HG03469 (cell line): ENCODE measurements around the gene CARMIL1.

Source experiments
- ATAC-seq: cut with Tn5 transposase; IDR thresholded peaks from one replicate; pipeline ENCODE4 v1.9.1; 2021; ENCODE audit warnings: mild to moderate bottlenecking, moderate library complexity, moderate number of reproducible peaks; ENCODE audit not compliant: unreplicated experiment

CARMIL1 gene

DNA sequence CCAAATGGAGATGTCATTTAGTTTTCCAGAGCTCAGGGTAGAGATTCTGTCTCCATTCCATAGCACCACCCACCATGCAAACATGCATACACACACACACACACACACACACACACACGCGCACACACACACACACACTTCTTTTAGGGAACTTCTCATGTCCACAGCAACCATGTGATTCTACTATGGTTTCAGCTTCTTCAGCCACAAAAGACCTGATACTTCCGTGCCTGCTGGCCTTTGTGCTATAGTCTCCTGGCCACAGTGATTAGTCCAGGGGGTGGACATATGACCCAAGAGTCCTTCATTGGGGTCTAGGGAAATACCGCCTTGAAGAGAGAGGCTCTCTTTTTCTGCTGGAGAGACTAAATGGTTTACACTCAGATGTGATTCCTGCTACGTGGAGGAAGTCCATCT is 53.5 kb downstream of the CARMIL1 start:
- no peak for ATAC-seq

DNA sequence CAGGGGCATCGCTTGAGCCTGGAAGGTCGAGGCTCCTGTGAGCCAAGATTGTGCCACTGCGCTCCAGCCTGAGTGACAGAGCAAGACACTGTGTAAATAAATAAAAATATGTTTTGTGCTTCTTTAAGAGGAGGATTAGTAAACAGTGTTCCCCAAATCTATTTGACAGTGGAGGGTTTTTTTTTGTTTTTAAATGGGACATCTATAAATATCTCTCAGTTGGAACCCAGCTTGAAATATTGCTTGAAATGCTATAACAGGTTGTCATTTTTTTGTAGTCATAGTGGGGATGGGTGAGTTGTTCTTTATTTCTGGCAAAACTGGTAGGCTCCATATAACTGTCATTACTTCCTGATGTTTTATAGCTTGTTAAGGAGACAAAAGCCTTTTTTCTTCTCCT is 54.3 kb downstream of the CARMIL1 start:
- no peak for ATAC-seq

DNA sequence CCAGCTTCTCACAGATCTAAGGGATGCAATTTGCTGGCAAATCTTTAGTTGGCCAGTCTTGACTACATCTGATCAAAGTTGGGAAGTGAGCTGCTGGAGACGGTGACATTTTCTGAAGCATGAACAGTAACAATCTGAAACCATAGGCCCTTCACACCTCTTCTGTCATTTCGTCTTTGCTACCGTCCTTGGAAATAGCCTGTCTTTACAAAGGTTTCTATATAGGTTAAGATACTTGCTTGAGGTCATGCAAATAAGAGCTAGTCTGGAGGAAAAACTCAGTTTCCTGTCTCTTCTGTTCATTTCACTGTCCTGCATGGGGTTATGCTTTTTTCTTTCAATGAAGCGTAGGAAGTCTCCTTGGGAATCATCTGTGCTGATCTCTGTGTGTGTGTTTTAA is 55.6 kb downstream of the CARMIL1 start:
- no peak for ATAC-seq

DNA sequence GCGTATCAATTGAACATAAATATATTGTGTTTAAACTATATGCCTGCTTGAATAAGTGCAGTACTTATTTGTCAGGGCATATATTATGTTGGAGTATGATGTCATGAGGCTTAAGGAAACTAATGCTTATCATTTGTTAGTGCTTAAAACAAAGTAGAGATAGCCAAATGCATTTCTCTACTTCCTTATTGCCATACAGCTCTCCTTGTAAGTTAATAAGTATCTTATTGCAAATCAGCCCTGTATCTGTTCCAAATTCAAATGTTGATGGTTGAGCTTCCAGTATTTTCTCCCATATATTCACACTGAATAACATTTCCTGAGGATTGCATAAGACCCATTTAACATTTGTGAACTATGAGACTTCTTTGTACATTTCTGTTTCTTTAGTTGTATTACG is 57.8 kb downstream of the CARMIL1 start:
- no peak for ATAC-seq

DNA sequence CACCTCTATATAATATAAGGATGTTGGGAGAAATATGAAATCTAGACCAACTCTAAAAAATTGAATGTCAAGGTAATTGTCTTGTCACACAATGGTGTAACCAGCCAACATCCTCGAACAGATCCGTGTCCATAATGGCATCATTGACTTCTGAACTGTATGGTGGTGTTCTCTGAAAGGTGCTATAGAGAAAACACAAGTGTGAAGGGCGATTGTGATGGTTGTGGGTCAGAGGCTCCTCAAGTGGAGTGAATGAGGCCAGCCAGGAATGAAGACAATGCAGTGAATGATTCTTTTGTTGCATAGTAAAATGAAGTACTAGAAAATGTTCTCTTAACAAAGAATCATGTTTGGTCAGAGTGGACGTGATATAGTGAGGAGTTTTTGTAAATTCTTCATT is 58.3 kb downstream of the CARMIL1 start:
- ATAC-seq: no peak

DNA sequence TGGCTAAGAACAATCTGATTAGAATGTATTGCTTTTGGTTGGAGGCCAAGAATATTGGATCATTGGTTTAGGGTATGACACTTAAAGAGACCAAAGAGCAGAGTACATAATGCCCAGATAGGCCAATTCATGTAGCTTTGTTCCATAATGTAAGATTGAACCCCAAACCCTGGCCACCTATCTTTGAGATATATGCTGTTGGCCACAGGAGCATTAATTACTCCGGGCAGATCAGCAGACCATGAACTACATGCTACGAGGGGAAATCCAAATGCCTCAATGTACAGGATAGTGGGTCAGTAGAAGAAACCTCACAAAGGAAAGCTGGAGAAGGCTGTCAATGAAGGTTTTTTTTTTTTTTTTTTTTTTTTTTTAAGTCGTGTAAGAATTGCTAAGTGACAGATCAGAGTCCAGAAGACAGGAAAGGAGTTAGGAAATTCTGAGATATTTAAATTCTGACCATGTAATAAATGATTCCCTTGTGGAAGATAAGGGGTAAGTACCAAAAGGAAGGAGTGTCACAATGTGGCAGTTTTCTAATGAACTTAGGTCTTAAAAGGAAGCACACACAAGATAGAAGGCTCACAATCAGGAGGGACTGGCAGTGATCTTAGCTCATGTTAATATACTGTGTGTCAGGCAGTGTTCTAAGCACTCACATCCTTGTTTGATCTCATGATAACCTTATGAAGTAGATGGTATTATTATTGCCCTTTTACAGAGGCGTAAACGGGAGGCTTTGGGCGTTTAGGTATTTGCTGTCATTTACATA is 61.4 kb downstream of the CARMIL1 start:
- ATAC-seq: no peak

DNA sequence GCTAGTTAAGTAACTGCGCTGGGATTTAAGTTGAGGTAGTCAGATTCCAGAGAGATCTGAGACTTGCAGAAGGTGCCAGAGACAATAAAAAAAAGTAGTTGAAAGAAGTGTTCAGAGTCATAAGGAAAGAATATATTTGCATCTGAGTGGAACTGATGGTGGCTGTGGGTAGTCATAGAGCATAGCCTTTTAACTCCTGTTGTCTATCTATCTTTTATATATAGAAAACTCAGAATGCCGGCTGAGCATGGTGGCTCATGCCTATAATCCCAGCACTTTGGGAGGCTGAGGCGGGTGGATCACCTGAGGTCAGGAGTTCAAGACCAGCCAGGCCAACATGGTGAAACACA is 62.0 kb downstream of the CARMIL1 start:
- ATAC-seq: no peak

DNA sequence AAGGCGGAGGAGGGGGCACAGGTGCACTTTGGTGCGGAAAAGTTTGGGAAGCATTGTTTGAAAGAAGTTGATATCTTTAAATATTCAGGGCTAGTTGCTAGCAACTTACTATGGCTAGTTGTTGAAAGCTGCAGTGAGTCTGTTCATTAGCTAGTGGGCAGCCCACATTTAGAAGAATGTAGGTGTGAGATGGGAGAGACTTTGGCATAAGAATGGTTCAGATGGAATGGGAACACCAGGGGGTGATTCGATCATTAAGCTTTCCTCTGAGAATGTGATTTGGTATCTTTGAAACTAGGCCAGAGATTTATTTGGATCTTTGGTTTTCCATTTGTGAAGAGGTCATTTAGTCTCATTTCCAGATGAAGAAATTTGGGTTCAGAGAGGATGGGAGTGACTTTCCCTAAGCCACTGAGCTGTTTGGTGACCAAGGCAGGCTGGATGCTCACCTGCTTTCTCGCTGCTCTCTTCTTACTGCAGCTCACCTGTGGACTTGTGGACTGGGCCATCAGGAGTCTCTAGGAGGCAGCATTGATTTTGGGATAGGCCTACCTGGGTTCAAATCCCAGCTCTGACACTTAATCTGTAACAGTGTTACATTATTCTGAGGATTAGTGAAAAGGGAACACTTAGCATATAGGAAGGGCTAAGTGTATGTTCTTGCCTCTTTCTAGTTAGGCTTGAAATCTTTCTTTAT is 62.9 kb downstream of the CARMIL1 start:
- no peak for ATAC-seq

DNA sequence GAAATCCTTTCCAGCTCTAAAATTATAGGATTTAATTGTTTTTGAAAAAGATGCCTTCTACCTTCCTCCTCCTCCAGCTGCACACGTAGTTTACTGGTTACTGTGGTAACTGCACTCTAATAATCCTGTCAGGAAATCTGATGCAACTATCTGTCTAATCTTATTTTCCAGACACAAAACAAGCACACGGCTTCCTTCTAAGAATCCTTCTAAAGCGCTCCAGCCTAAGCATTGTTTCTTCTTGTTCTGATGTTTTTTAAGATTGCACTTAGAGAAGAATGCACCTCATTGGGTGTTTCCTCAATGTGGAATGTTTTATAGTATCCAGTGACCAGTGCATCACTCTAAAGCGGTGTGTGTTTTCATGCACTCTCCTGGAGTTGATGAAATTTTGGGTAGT is 63.6 kb downstream of the CARMIL1 start:
- no peak for ATAC-seq

DNA sequence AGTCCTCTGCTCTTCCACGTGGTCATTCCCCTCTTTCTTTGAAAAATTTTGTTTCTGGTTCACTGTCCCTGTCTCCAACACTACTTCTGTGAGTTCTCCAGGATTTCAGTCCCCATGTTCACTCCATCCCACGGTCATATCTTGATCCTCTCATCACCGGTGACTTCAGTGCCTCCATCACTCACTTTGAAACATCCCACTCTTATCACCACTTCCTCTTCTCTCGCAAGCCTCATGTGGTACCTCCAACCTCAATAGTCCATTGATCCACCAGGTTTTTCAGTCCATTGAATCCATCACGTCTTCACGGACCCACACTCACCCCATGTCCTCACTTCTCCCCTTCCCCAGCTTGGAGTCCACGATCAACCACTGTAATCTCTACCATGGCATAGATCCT is 64.8 kb downstream of the CARMIL1 start:
- no peak for ATAC-seq

DNA sequence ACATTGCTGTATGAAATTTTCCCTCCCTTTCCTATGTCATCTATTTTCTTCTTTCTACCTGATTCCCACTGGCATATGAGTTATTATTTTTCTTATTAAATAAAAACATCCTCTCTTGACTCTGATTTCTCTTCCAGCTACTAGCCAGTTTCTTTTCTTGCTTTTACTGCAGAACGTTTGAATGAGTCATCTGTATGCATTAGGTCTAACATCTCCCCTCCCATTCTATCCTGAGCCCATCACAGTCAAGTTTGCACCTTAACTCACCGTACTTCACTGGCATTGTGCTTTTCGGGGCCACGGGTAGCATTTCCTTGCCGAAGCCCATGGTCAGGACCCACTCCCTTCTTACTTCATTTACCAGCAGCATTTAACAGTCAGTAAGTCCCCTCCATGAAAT is 65.7 kb downstream of the CARMIL1 start:
- no peak for ATAC-seq

DNA sequence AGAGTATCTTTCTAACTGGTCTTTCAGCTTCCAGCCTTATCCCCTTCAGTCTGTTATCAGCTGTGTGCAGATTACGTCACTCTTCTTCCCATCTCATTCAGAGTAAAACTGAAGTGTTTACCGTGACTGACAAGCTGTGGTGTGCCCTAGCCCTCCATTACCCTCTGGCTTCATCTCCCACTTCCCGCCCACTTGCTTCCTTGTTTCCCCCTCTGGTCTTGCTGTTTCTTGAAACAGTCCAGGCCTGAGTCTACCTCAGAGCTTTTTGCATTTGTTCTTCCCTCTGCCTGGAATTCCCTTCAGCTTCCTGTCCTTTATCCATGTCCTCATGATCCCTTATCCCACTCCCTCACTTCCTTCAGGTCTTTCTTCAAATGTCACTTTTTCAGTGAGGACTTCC is 66.9 kb downstream of the CARMIL1 start:
- no peak for ATAC-seq

DNA sequence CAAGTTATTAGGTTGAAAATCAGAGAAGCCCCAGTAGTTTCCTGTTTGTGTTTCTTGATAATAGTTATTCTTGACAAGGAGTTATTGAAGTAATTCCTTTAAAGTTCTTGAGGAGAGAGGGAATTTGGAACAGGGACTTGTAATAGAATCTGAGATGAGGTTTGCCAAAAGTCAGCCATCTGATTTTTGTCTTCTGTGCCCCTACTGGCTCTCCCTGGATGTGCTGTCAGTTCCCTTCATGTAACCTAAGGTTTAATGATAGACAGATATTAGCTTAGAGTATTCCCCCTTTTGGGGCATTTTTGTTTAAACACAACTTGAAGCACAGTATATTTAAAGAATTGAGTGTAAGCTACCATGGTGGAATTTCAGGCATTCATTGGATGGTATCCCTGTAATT is 71.4 kb downstream of the CARMIL1 start:
- ATAC-seq: no peak

DNA sequence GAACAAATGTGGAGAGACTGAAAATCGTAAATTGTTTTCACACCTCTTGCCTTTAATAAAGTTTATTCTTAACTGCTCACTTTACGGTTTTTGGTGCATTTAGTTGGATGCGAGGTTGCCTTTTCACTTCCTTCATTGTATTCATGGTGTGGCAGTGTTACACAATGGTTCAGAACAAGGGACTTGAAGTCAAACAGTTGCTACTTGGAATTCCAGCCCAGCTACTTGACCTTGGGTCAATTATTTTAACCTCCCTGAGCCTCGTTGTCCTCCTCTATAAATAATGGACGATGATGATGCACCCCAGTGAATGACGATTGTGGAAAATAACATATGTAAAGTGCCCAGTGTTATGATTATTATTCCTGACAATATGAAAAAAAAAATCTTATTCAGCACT is 72.3 kb downstream of the CARMIL1 start:
- no peak for ATAC-seq

DNA sequence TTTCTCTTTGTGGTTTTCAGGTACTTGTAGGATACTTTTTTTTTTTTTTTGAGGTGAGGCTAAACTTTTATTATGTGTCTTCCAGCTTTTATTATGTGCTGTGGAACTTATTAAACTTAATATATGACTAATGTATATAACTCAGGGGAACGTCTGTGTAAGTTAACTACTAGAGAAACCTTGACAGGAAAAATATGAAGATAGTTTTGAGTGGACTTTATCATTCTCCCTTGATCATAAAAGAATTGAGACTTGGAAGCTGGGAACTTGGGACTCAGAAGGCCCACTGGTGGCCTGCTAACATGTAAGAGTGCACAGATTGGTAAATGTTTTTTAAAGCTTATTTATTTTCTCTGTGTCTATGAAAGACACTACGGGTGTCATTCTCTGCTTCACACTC is 73.1 kb downstream of the CARMIL1 start:
- ATAC-seq: no peak

DNA sequence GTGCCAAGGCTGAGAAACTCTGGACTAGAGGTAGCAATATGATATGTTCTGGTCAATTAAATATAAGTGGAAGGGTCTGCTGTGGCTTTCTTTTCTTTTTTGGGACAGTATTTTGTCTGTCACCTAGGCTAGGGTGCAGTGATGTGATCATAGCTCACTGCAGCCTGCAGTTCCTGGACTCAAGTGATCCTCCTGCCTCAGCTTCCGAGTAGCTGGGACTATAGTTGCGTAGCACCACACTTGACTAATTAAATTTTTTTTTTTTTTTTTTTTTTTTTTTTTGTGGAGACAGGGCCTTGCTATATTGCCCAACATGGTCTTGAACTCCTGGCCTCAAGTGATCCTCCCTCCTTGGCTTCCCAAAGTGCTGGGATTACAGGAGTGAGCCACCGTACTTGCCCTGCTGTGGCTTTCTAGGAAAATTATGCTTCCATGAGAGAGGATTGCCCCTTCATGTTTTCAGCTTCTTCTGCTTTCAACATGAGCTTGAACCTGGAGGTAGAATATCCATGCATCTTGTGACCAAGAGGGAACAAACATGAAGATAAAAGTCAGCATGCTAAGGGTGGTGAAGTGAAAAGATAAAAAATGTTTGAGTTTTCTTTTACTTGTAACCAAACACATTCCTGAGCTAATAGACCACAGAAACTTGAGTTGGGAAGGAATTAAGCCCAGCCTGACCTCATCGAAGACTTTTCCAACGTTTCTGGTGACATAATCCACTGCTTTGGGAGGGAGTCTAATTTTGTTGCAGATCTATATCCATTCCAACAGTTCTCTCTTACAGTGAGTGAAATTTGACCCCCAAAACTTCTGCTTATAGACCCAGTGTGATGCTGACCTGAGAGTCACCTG is 75.1 kb downstream of the CARMIL1 start:
- ATAC-seq: no peak

DNA sequence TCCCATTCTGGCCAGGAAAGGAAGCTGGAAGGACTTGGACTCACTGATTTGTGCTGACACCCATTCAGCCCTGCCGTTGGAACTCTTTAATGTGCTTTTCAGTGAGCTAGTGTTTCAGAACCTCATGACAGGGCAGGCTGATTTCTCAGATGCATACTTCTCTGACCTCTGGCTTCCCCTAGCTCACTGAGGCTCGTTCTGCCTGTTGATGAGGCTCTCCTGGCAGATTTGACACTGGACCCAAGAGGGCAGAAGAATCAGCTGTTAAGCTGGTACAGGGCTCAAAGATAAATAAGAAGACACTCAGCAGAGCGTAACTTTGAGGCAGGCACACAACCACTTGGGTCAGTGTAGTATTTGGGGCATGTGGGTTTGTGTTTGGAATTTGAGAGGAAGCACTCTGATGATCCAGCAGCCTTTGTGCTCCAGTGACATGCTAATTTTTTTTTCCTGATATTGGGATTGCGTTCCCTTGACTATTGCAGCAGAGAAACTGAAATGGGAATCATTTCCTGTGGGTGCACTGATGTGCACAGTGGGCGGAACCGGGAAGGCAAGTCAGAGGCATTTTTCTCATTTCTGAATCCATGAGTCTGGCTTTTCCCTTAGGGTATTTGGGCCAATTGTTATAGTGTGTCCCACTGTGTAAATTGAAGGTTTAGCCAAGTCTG is 80.2 kb downstream of the CARMIL1 start:
- no peak for ATAC-seq

DNA sequence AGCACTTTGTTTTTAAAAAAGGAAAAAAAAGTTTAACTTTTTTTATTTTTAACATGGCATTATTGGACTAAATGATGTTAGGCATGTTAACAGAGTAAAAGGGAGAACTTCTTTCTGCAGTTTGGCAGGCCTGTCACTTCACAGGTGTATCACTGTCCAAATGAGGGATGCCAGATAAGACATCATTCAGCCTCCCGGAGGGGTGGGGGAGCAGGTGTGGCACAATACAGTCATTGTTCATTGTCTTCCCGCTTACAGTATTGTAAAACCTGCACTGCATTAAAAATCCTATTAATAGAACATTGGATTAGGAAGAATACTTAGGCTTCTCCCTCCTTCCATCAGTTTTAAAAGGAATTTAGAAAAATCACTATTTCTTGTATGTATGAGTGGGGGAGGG is 80.7 kb downstream of the CARMIL1 start:
- ATAC-seq: no peak

DNA sequence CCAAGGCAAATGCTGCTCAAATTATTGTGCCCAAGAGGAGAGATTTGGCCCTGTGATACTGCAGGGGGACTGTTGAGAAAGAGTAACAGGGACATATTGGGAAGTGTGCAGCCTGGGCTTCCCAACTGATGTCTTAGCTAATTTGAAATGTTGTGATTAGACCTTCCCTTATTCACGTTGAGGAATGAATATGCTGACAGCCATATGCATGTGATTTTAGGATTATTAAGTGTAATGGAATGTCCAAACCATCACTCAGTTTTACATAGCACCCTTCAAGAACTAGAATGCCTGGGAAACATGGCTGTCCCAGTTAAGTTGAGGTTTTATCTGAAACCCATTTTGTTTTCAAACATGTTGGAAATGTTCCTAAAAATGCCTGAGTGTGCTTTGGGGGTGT is 81.4 kb downstream of the CARMIL1 start:
- no peak for ATAC-seq

DNA sequence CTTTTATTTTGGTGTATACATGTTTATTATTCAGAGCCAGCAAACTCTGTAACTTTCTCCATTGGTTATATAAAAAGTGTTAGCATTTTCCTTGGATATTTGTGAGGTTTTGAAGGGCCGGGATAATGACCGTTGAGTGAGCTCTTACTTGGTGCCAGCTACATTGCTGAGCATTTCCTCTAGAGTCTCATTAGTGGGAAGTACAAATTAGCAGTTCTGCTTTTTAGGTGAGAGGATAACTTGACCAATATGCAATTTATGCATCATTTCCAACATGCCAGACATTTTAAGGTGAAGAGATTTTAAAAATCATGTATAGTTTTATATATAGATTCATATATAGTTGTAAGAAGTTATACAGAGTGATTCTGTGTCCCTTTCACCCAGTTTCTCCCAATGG is 84.3 kb downstream of the CARMIL1 start:
- no peak for ATAC-seq

DNA sequence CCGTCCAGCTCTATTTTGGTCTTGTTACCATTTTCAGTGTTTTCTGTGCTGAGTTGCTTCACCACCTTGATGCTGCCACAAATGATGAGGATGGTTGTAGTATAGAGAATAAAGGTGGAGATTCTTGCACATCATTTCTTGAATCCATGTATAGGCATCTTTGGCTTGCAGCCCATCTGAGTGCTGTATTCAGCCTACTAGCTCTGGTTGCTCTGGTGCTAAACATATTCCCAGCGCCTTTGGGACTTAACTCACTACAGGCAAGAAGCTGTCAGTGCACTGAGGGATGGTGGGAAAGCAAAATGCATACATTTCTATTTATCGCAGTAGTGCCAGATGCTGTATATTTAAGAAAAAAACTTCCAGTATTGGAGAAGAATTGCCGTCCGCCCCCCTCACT is 86.0 kb downstream of the CARMIL1 start:
- no peak for ATAC-seq
